ENCODE results near the gene ANK3.

GRCh38 chr10:60135020-60135419, 254.7 kb downstream of the ANK3 start:
- TF ChIP-seq, protein P1, sequence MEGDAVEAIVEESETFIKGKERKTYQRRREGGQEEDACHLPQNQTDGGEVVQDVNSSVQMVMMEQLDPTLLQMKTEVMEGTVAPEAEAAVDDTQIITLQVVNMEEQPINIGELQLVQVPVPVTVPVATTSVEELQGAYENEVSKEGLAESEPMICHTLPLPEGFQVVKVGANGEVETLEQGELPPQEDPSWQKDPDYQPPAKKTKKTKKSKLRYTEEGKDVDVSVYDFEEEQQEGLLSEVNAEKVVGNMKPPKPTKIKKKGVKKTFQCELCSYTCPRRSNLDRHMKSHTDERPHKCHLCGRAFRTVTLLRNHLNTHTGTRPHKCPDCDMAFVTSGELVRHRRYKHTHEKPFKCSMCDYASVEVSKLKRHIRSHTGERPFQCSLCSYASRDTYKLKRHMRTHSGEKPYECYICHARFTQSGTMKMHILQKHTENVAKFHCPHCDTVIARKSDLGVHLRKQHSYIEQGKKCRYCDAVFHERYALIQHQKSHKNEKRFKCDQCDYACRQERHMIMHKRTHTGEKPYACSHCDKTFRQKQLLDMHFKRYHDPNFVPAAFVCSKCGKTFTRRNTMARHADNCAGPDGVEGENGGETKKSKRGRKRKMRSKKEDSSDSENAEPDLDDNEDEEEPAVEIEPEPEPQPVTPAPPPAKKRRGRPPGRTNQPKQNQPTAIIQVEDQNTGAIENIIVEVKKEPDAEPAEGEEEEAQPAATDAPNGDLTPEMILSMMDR (optimal IDR thresholded peaks at IDR 0.05 in 1 of 3, IDR thresholded peaks at IDR 0.05 in 1 of 3, conservative IDR thresholded peaks at IDR 0.05 in 1 of 3; ENCODE audit: extremely low read depth in 1 of 3, insufficient read depth in 2 of 3, low read length in 3 of 3): no peak
- TF ChIP-seq EZH2 (IDR thresholded peaks at IDR 0.05; ENCODE audit: low read length): no peak

All from keratinocyte (primary cell).